RKO (cell line): ENCODE data around the gene CHRDL1.
A peak's percentile ranks its signal among the peaks of the same experiment; 100 is the strongest.
"Not testable (repeated sequence)": the region's sequence is repeated elsewhere in the genome, so short reads cannot be mapped to it uniquely, and the experiment has no call there.

Source experiments
- DNase-seq: peaks from one replicate; pipeline ENCODE4 v3.0.0-alpha.2; 2016; ENCODE audit warnings: low spot score

CHRDL1 gene

DNA sequence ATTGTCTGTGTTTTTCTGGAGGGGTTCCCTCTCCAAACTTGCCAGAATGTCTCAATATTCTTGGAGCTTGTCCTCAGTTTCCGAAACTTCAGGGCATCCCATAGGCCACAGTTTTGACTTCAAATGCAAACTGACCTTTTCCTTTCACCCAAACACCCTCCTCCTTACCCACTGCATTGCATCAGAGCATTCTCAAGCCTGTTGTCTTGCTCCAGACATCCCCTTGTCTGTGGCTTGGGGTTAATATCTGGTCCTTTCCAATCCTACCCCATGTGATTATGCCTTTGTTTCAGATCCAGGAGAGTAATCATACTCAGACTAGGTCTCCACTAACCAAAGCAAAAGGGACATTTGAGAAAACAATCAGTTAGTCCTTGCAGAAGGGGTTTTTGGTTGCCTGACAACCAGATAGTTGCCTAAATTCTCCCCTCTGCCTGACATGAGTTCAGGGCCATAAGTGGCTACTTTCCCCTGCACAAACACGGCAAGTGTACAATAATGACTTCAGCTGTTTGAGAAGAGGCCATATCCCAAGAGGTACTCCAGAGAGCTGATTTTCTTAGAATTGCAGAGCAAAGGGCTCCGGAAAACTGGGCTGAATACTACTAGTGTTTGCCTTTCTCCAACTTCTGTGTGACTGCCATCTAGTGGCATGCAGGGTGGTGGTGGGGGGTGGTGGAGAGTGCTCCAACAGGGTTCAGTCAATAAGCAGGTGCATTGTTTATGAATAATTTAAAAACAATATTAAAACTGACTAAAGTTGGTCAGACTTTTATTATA is 130.2 kb downstream of the CHRDL1 start:
- DNase-seq = peak; percentile 45

DNA sequence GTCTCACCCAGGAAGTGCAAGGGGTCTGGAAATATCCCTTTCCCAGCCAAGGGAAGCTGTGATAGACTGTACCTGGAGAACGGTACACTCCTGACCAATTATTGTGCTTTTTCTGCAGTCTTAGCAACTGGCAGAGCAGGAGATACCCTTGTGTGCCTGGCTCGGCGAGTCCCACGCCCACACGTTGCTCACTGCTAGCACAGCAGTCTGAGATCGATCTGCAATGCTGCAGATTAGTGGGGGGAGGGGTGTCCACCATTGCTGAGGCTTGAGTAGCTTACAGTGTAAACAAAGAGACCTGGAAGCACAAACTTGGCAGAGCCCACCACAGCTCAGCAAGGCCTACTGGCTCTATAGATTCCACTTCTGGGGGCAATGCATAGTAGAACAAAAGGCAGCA is 138.5 kb downstream of the CHRDL1 start:
- no peak for DNase-seq

DNA sequence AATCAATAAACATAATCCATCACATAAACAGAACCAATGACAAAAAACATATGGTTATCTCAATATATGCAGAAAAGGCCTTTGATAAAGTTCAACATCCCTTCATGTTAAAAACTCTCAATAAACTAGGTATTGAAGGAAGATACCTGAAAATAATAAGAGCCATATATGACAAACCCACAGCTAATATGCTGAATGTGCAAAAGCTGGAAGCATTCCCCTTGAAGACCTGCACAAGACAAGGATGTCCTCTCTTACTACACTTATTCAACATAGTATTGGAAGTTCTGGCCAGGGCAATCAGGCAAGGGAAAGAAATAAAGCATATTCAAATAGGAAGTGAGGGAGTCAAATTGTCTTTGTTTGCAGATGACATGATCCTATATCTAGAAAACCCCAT is 141.3 kb downstream of the CHRDL1 start:
- DNase-seq = not testable (repeated sequence)

DNA sequence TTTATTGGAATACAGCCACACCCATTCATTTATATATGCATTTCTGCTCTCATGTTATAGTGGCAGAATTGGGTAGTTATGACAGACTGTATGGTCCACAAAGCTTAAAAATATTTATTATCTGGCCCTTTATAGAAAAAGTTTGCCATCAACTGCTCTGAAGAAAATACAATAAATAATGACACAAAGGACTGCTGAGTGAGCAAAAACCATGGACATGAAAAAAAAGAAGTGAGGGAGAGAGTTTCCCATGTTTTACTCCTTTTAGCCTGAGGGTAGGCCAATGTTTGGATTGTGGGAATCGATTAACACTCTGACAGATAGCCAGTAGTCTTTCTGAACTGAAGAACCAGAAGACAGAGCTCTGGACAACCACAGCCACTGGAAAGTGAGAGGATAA is 149.2 kb downstream of the CHRDL1 start:
- no peak for DNase-seq
